Measurements from ENCODE around the gene ACP3.
A peak's percentile ranks its signal among the peaks of the same experiment; 100 is the strongest.
"Not testable (repeated sequence)": the region's sequence is repeated elsewhere in the genome, so short reads cannot be mapped to it uniquely, and the experiment has no call there.

The ACP3 gene

GRCh38 chr3:132395126-132395525 lies 77.9 kb downstream of the ACP3 start:
- Histone ChIP-seq H3K36me3 (ENCODE audit: insufficient read depth, insufficient read length, low read length) (no peaks in the 10 kb centered on the region), H3K9me3 (ENCODE audit: insufficient read depth, low read length) (no peaks in the 10 kb centered on the region), H3K4me3 (ENCODE audit: insufficient read length, low read depth) (no peak overlapping the region), H3K9ac (ENCODE audit: insufficient read length, low read depth) (no peak overlapping the region), H3K4me1 (ENCODE audit: insufficient read depth, insufficient read length) (no peaks in the 10 kb centered on the region), H3K27me3 (ENCODE audit: insufficient read depth, insufficient read length) (no peaks in the 10 kb centered on the region)
- DNase-seq (ENCODE audit: low read depth, low spot score) = no peak
- TF ChIP-seq ZNF274 (IDR thresholded peaks at IDR 0.05; ENCODE audit: low read depth, low read length) = no peak
- TF ChIP-seq SUZ12 (IDR thresholded peaks at IDR 0.05; ENCODE audit: extremely low read depth, insufficient read depth, insufficient read length) = no peak
- no peak for TF ChIP-seq YY1 (IDR thresholded peaks at IDR 0.05; ENCODE audit: insufficient read depth, insufficient read length)

GRCh38 chr3:132396255-132396654 lies 79.0 kb downstream of the ACP3 start:
- no peak overlapping the region for H3K4me3 ChIP-seq (ENCODE audit: insufficient read length, low read depth)

GRCh38 chr3:132396776-132397175 lies 79.6 kb downstream of the ACP3 start:
- H3K9me3 ChIP-seq (ENCODE audit: insufficient read depth, low read length); DNase-seq (ENCODE audit: low read depth, low spot score); H3K4me3 ChIP-seq (ENCODE audit: insufficient read length, low read depth); H3K27me3 ChIP-seq (ENCODE audit: insufficient read depth, insufficient read length); H3K36me3 ChIP-seq (ENCODE audit: insufficient read depth, insufficient read length, low read length); H3K4me1 ChIP-seq (ENCODE audit: insufficient read depth, insufficient read length); H3K9ac ChIP-seq (ENCODE audit: insufficient read length, low read depth): not testable (repeated sequence)

More at GRCh38 chr3:132396255-132396654, 79.0 kb downstream of the ACP3 start:
- no peaks in the 10 kb centered on the region for H3K4me1 ChIP-seq (ENCODE audit: insufficient read depth, insufficient read length)
- H3K9me3 ChIP-seq (ENCODE audit: insufficient read depth, low read length) = no peaks in the 10 kb centered on the region
- no peak for DNase-seq (ENCODE audit: low read depth, low spot score)
- H3K36me3 ChIP-seq (ENCODE audit: insufficient read depth, insufficient read length, low read length) = no peaks in the 10 kb centered on the region
- no peak overlapping the region for H3K9ac ChIP-seq (ENCODE audit: insufficient read length, low read depth)
- TF ChIP-seq YY1 (IDR thresholded peaks at IDR 0.05; ENCODE audit: insufficient read depth, insufficient read length) (no peak), ZNF274 (IDR thresholded peaks at IDR 0.05; ENCODE audit: low read depth, low read length) (no peak), SUZ12 (IDR thresholded peaks at IDR 0.05; ENCODE audit: extremely low read depth, insufficient read depth, insufficient read length) (no peak)
- H3K27me3 ChIP-seq (ENCODE audit: insufficient read depth, insufficient read length) = no peaks in the 10 kb centered on the region

- Histone ChIP-seq H3K9me3 (ENCODE audit: insufficient read depth, low read length) (no peaks in the 10 kb centered on the region), H3K9ac (ENCODE audit: insufficient read length, low read depth) (no peak overlapping the region), H3K4me1 (ENCODE audit: insufficient read depth, insufficient read length) (no peaks in the 10 kb centered on the region), H3K36me3 (ENCODE audit: insufficient read depth, insufficient read length, low read length) (no peaks in the 10 kb centered on the region), H3K4me3 (ENCODE audit: insufficient read length, low read depth) (no peak overlapping the region), H3K27me3 (ENCODE audit: insufficient read depth, insufficient read length) (no peaks in the 10 kb centered on the region)
- no peak for TF ChIP-seq YY1 (IDR thresholded peaks at IDR 0.05; ENCODE audit: insufficient read depth, insufficient read length)
- TF ChIP-seq ZNF274 (IDR thresholded peaks at IDR 0.05; ENCODE audit: low read depth, low read length) = no peak
- DNase-seq (ENCODE audit: low read depth, low spot score) = peak; percentile 64
These were observed 82.1 kb downstream of the ACP3 start for GRCh38 chr3:132399054-132399929.

- DNase-seq (ENCODE audit: low read depth, low spot score) = no peak
- Histone ChIP-seq H3K4me1 (ENCODE audit: insufficient read depth, insufficient read length) (no peaks in the 10 kb centered on the region), H3K9ac (ENCODE audit: insufficient read length, low read depth) (no peak overlapping the region), H3K27me3 (ENCODE audit: insufficient read depth, insufficient read length) (no peaks in the 10 kb centered on the region), H3K36me3 (ENCODE audit: insufficient read depth, insufficient read length, low read length) (no peaks in the 10 kb centered on the region), H3K4me3 (ENCODE audit: insufficient read length, low read depth) (no peak overlapping the region), H3K9me3 (ENCODE audit: insufficient read depth, low read length) (no peaks in the 10 kb centered on the region)
- TF ChIP-seq YY1 (IDR thresholded peaks at IDR 0.05; ENCODE audit: insufficient read depth, insufficient read length) (no peak), SUZ12 (IDR thresholded peaks at IDR 0.05; ENCODE audit: extremely low read depth, insufficient read depth, insufficient read length) (no peak), ZNF274 (IDR thresholded peaks at IDR 0.05; ENCODE audit: low read depth, low read length) (no peak)
These were observed 84.0 kb downstream of the ACP3 start for GRCh38 chr3:132401255-132401654.

GRCh38 chr3:132404276-132404675 lies 87.1 kb downstream of the ACP3 start:
- no peak overlapping the region for H3K4me3 ChIP-seq (ENCODE audit: insufficient read length, low read depth)
- no peaks in the 10 kb centered on the region for H3K9me3 ChIP-seq (ENCODE audit: insufficient read depth, low read length)
- H3K9ac ChIP-seq (ENCODE audit: insufficient read length, low read depth) = no peak overlapping the region
- no peak for TF ChIP-seq ZNF274 (IDR thresholded peaks at IDR 0.05; ENCODE audit: low read depth, low read length)
- no peak for TF ChIP-seq YY1 (IDR thresholded peaks at IDR 0.05; ENCODE audit: insufficient read depth, insufficient read length)
- no peaks in the 10 kb centered on the region for H3K4me1 ChIP-seq (ENCODE audit: insufficient read depth, insufficient read length)
- no peak for DNase-seq (ENCODE audit: low read depth, low spot score)
- no peaks in the 10 kb centered on the region for H3K36me3 ChIP-seq (ENCODE audit: insufficient read depth, insufficient read length, low read length)
- H3K27me3 ChIP-seq (ENCODE audit: insufficient read depth, insufficient read length) = no peaks in the 10 kb centered on the region

GRCh38 chr3:132405188-132405587 lies 88.0 kb downstream of the ACP3 start:
- no peaks in the 10 kb centered on the region for H3K9me3 ChIP-seq (ENCODE audit: insufficient read depth, low read length)
- no peak for DNase-seq (ENCODE audit: low read depth, low spot score)
- no peaks in the 10 kb centered on the region for H3K4me1 ChIP-seq (ENCODE audit: insufficient read depth, insufficient read length)
- no peak for TF ChIP-seq YY1 (IDR thresholded peaks at IDR 0.05; ENCODE audit: insufficient read depth, insufficient read length)
- no peak for TF ChIP-seq ZNF274 (IDR thresholded peaks at IDR 0.05; ENCODE audit: low read depth, low read length)
- no peak for TF ChIP-seq SUZ12 (IDR thresholded peaks at IDR 0.05; ENCODE audit: extremely low read depth, insufficient read depth, insufficient read length)
- no peak overlapping the region for H3K9ac ChIP-seq (ENCODE audit: insufficient read length, low read depth)
- H3K4me3 ChIP-seq (ENCODE audit: insufficient read length, low read depth) = no peak overlapping the region
- H3K27me3 ChIP-seq (ENCODE audit: insufficient read depth, insufficient read length) = no peaks in the 10 kb centered on the region
- no peaks in the 10 kb centered on the region for H3K36me3 ChIP-seq (ENCODE audit: insufficient read depth, insufficient read length, low read length)
